Psoas muscle (tissue), 8 donors: ENCODE results near the gene PKD1L1. TPM values are rescaled to one million over a fixed set of nuclear protein-coding genes. Genes with fewer than 3 reads are reported as not detected.
A peak's percentile ranks its signal among the peaks of the same experiment; 100 is the strongest.

Source experiments
- ATAC-seq, 4 donors: fragments of 200-7000 bp; cut with Tn5 transposase; one replicate each; pipeline ENCODE4 v1.9.1; 2020; ENCODE audit warnings: moderate library complexity in 3 of 4, mild to moderate bottlenecking in 2 of 4
- DNase-seq, 2 donors: peaks; one replicate each; pipeline ENCODE4 v3.0.0-alpha.2; 2020
- H3K27ac ChIP-seq: fragments of 200-600 bp; one replicate; pipeline ENCODE4 v1.8.0; 2022
- H3K27me3 ChIP-seq, 3 donors: fragments of 200-600 bp in 1 of 3; one replicate each; pipeline versions ENCODE4 v1.6.1 to v1.8.0; 2013 to 2022; ENCODE audit warnings: low read length in 2 of 3, mild to moderate bottlenecking in 2 of 3, moderate library complexity in 1 of 3; ENCODE audit not compliant: insufficient read depth in 3 of 3
- H3K36me3 ChIP-seq, 2 donors: fragments of 200-600 bp in 1 of 2; one replicate each; pipeline versions ENCODE4 v1.6.1 to v1.8.0; 2013 to 2022; ENCODE audit warnings: low read depth in 1 of 2, mild to moderate bottlenecking in 1 of 2, moderate library complexity in 1 of 2; ENCODE audit not compliant: insufficient read depth in 1 of 2
- H3K4me1 ChIP-seq: fragments of 200-600 bp; one replicate; pipeline ENCODE4 v1.8.0; 2022
- H3K4me3 ChIP-seq: fragments of 200-600 bp; one replicate; pipeline ENCODE4 v1.8.0; 2022; ENCODE audit warnings: mild to moderate bottlenecking
- H3K9me3 ChIP-seq: fragments of 200-600 bp; one replicate; pipeline ENCODE4 v1.8.0; 2022
- WGBS, 3 donors: extraction: QIAGEN DNeasy Blood & Tissue Kit; methylation state at CpG; one replicate each; pipeline versions ENCODE4 v1.1.6 to v1.1.7; 2013; 5-methylcytosine and 5-hydroxymethylcytosine counted together
- intact Hi-C, 2 donors: fragments of 100-400 bp; cut with DNase I; formaldehyde crosslinking; loops; one replicate each; pipeline versions ENCODE4 v1.11.0 to v1.14.2; 2022
- long read RNA-seq, 2 donors: library from polyadenylated mRNA; unstranded; transcript quantifications; one replicate each; pipeline ENCODE4 v2.0.0, GENCODE V29; 2021
- polyA plus RNA-seq, 3 donors: library from polyadenylated mRNA; stranded (reverse); fragments of 200-250 nt; gene quantifications; one replicate each; pipeline ENCODE4 v1.2.3, GENCODE V29; 2013
- total RNA-seq, 4 donors: library from RNA; stranded (reverse); fragmentation: NEBNext Ultra II Directional in 2 of 4; extraction: Animal tissue kit (Norgen Biotek cat#: 25700) in 2 of 4; gene quantifications; one replicate each; pipeline versions ENCODE4 v1.2.1 to v1.2.4, GENCODE V29; 2021 to 2023
- TF ChIP-seq, protein P1 (sequence below): fragments of 200-600 bp; IDR thresholded peaks from one replicate; pipeline ENCODE4 v1.8.0; 2022; ENCODE audit warnings: antibody characterized with exemption
- donor health status: healthy with polysubstance abuse.
- donor health status: DM: no; HTN: no; CAD: no; lungs with moderate emphysema.
- donor health status: Bipolar disorder and iron deficiency.
- donor health status: healthy.
- donor health status: DM: yes; HTN: yes; CAD: no.
- donor health status: DM: no; HTN: no; CAD: no.
- donor health status: DM: no; HTN: no; CAD: no.
- donor health status: DM: yes; HTN: yes; CAD: no.

The PKD1L1 gene, protein sequence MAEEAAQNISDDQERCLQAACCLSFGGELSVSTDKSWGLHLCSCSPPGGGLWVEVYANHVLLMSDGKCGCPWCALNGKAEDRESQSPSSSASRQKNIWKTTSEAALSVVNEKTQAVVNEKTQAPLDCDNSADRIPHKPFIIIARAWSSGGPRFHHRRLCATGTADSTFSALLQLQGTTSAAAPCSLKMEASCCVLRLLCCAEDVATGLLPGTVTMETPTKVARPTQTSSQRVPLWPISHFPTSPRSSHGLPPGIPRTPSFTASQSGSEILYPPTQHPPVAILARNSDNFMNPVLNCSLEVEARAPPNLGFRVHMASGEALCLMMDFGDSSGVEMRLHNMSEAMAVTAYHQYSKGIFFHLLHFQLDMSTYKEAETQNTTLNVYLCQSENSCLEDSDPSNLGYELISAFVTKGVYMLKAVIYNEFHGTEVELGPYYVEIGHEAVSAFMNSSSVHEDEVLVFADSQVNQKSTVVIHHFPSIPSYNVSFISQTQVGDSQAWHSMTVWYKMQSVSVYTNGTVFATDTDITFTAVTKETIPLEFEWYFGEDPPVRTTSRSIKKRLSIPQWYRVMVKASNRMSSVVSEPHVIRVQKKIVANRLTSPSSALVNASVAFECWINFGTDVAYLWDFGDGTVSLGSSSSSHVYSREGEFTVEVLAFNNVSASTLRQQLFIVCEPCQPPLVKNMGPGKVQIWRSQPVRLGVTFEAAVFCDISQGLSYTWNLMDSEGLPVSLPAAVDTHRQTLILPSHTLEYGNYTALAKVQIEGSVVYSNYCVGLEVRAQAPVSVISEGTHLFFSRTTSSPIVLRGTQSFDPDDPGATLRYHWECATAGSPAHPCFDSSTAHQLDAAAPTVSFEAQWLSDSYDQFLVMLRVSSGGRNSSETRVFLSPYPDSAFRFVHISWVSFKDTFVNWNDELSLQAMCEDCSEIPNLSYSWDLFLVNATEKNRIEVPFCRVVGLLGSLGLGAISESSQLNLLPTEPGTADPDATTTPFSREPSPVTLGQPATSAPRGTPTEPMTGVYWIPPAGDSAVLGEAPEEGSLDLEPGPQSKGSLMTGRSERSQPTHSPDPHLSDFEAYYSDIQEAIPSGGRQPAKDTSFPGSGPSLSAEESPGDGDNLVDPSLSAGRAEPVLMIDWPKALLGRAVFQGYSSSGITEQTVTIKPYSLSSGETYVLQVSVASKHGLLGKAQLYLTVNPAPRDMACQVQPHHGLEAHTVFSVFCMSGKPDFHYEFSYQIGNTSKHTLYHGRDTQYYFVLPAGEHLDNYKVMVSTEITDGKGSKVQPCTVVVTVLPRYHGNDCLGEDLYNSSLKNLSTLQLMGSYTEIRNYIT (N-terminal part only)
- 1 to 10 TPM in 3 of 4 donors, under 1 TPM in 1; 0.58 to 1.4 (median 1.1) TPM for total RNA-seq
- polyA plus RNA-seq: under 1 TPM; 0.56 to 0.79 (median 0.73) TPM
- long read RNA-seq, donor 1: 0 reads
- long read RNA-seq, donor 2, partial matches to known transcripts: 0 of 1 reads
- long read RNA-seq, donor 2, other reads (novel, unspliced or antisense): 1 of 1 reads

DNA sequence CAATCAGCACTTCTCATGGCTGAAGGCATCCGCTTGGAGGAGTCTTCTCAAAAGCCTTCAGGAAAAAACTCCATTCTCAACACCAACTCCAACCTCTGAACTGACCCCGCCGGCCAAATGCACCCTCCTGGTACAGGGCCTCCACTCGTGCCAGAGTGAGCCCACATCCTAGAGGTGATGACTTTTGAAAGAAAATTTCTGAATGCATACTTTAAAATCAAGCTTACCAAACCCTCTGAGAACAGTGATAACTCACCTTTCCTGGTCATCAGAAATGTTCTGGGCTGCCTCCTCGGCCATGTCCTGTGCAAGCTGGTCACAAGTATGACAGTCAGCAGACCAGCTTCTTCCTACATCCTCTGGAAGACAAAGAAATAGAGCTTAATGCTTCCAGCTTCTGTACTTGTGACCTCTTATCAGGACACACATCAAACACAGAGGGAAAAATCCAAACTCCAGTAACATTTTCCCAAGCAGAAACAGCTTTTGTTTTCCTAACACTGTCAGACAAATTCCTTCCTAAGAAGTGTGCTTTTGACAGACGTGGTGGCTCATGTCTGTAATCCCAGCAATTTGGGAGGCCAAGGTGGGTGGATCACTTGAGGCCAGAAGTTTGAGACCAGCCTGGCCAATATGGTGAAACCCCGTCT is at the start of gene PKD1L1:
PKD1L1 (minus strand) TSS at position 326 of the 650 bp plus-strand sequence; CDS start at position 300, 26 bp downstream.
- no peak for DNase-seq
- no peak for ATAC-seq

DNA sequence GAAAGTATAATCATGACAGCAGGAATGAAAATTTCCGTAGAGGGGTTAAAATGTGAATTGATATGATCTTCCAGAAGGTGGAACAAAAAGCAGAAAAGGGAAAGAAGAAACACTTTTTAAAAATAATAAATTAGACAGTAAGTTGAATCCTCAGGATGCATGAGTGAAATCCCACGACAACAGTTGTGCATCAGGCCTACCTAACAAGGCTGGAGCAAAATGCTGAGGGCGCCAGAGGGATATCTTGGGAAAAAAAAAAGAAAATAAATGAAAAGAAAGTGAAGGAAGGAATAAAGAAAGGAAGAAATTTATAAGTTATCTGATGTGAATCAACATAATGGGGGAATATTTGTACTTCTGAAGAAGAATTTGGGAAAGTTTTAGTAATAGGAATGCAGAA is 44.2 kb upstream of the PKD1L1 start:
- H3K27ac ChIP-seq: no peak overlapping the region
- WGBS, 3 donors: 78 to 92% (median 88%) methylated on average over 3 of the region's 3 CpGs
- intact Hi-C loops: loop anchor here in 1 of 2 donors (5.0 kb wide), 1 partner anchor 115 kb away; no protein-coding TSS in a partner anchor
- H3K36me3 ChIP-seq: no peaks in the 10 kb centered on the region
- H3K9me3 ChIP-seq: no peaks in the 10 kb centered on the region
- no peak for ATAC-seq
- H3K4me3 ChIP-seq: peak overlapping the region; percentile 61
- no peak for DNase-seq
- H3K4me1 ChIP-seq: no peaks in the 10 kb centered on the region
- peaks cover 0 to 4% (median 0%) of the 10 kb centered on the region in 3 donors for H3K27me3 ChIP-seq
- TF ChIP-seq, protein P1, sequence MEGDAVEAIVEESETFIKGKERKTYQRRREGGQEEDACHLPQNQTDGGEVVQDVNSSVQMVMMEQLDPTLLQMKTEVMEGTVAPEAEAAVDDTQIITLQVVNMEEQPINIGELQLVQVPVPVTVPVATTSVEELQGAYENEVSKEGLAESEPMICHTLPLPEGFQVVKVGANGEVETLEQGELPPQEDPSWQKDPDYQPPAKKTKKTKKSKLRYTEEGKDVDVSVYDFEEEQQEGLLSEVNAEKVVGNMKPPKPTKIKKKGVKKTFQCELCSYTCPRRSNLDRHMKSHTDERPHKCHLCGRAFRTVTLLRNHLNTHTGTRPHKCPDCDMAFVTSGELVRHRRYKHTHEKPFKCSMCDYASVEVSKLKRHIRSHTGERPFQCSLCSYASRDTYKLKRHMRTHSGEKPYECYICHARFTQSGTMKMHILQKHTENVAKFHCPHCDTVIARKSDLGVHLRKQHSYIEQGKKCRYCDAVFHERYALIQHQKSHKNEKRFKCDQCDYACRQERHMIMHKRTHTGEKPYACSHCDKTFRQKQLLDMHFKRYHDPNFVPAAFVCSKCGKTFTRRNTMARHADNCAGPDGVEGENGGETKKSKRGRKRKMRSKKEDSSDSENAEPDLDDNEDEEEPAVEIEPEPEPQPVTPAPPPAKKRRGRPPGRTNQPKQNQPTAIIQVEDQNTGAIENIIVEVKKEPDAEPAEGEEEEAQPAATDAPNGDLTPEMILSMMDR: no peak

More for the DNA sequence above, at the start of gene PKD1L1:
- Histone ChIP-seq H3K27ac (peak within 1 kb of the TSS; percentile 66), H3K36me3 (no peaks in the 10 kb centered on the region), H3K4me3 (no peak within 1 kb of the TSS), H3K4me1 (no peaks in the 10 kb centered on the region), H3K9me3 (no peaks in the 10 kb centered on the region), H3K27me3 (no peaks in the 10 kb centered on the region)
- intact Hi-C loops: loop anchor here in 1 of 2 donors (5.0 kb wide), 1 partner anchor 164 kb away; no protein-coding TSS in a partner anchor
- 68 to 75% (median 70%) methylated on average over 7 of the region's 7 CpGs for WGBS, 3 donors
- TF ChIP-seq, protein P1: no peak

DNA sequence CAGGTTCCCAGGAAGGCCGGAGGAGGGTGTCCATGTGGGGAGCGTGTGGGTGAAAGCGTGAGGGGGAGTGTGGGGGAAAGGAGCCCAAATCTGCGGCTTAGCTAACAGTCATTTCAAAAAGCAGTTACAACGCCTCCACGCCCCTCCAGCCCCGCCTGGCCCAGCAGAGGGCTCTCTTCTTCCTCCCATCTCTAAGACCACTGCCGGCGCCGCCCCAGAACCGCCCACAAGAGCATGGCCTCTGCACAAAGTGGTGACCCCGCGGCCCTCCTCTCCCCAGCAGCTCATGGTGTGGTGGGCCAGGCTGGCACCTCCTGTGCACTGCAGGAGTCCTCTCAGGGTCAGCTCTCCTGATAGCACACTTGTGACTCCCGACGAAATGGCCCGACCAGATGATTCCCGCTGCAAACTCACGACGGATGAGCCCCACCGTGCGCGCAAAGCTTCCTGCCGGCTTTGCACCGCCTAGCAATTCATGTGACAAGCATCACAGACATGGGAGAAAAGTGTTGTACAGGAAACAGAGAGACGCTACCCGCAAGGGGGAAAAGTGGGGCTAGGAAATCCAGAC is 43.6 kb upstream of the PKD1L1 start:
- ATAC-seq (peak; percentile 77 to 97 (median 88)), DNase-seq (peak; percentile 85 to 91)
- Histone ChIP-seq H3K4me1 (no peaks in the 10 kb centered on the region), H3K27me3 (peaks cover 0 to 4% (median 0%) of the 10 kb centered on the region in 3 donors), H3K36me3 (no peaks in the 10 kb centered on the region), H3K4me3 (peak overlapping the region; percentile 61), H3K9me3 (no peaks in the 10 kb centered on the region), H3K27ac (no peak overlapping the region)
- TF ChIP-seq, protein P1: peak; percentile 48
- intact Hi-C loops: loop anchor here (1.0 to 5.0 kb wide), 2 partner anchors 115 to 117 kb away; no protein-coding TSS in a partner anchor
- 5 to 11% (median 5%) methylated on average over 26 of the region's 26 CpGs for WGBS, 3 donors
